ENCODE measurements around the gene DGKH. TPM values are rescaled to one million over a fixed set of nuclear protein-coding genes. Genes with fewer than 3 reads are reported as not detected.
"Not testable (repeated sequence)": the region's sequence is repeated elsewhere in the genome, so short reads cannot be mapped to it uniquely, and the experiment has no call there.

Gene DGKH
- total RNA-seq, 1 experiment from 2014 or later = 9.3 TPM

GRCh38 chr13:42065414-42065813, 17.0 kb downstream of the DGKH start:
- H3K9me2 ChIP-seq (ENCODE audit: insufficient read depth) = no peaks in the 10 kb centered on the region
- BruUV-seq (replicated peaks) = no TSS peak
- no peaks in the 10 kb centered on the region for H3F3A ChIP-seq (ENCODE audit: insufficient read depth, low read depth)
- no peak for DNase-seq
- CTCF ChIA-PET = no interaction called here
- H2AFZ ChIP-seq = no peak overlapping the region
- no peaks in the 10 kb centered on the region for H3K27me3 ChIP-seq (ENCODE audit: insufficient read depth, low read depth)
- no peaks in the 10 kb centered on the region for H3K36me3 ChIP-seq (ENCODE audit: low read depth)
- no peak overlapping the region for H3K27ac ChIP-seq
- no peak overlapping the region for H3K4me2 ChIP-seq
- H4K20me1 ChIP-seq (ENCODE audit: insufficient read depth) = no peaks in the 10 kb centered on the region; the same call in 1 of the 2 replicates
- no peak overlapping the region for H3K4me3 ChIP-seq
- H3K79me2 ChIP-seq (ENCODE audit: low read depth) = no peaks in the 10 kb centered on the region
- no peaks in the 10 kb centered on the region for H3K4me1 ChIP-seq (replicated peaks; ENCODE audit: insufficient read depth)
- no peaks in the 10 kb centered on the region for H3K9me3 ChIP-seq (ENCODE audit: insufficient read depth, low read depth)
- POLR2A ChIA-PET (ENCODE audit: unreplicated experiment) = no interaction called here
- intact Hi-C loops (cut with micrococcal nuclease; ENCODE audit: unreplicated experiment) = no loop called here
- TF ChIP-seq EZH2 (IDR thresholded peaks at IDR 0.05; ENCODE audit: low read depth) (no peak), CTCF (conservative IDR thresholded peaks at IDR 0.05) (no peak)

- no peaks in the 10 kb centered on the region for H3K36me3 ChIP-seq (ENCODE audit: low read depth)
- H3K9me3 ChIP-seq (ENCODE audit: insufficient read depth, low read depth) = no peaks in the 10 kb centered on the region
- H3F3A ChIP-seq (ENCODE audit: insufficient read depth, low read depth) = no peaks in the 10 kb centered on the region
- CTCF ChIA-PET = no interaction called here
- POLR2A ChIA-PET (ENCODE audit: unreplicated experiment) = no interaction called here
- BruUV-seq (replicated peaks) = no TSS peak
- no peak overlapping the region for H3K4me3 ChIP-seq
- no peak overlapping the region for H3K4me2 ChIP-seq
- H3K79me2 ChIP-seq (ENCODE audit: low read depth) = no peaks in the 10 kb centered on the region
- intact Hi-C loops (cut with micrococcal nuclease; ENCODE audit: unreplicated experiment) = no loop called here
- no peaks in the 10 kb centered on the region for H3K27me3 ChIP-seq (ENCODE audit: insufficient read depth, low read depth)
- TF ChIP-seq EZH2 (IDR thresholded peaks at IDR 0.05; ENCODE audit: low read depth) (no peak), CTCF (conservative IDR thresholded peaks at IDR 0.05) (no peak)
- no peak overlapping the region for H2AFZ ChIP-seq
- no peak overlapping the region for H3K27ac ChIP-seq
- no peaks in the 10 kb centered on the region for H3K9me2 ChIP-seq (ENCODE audit: insufficient read depth)
- H4K20me1 ChIP-seq (ENCODE audit: insufficient read depth) = no peaks in the 10 kb centered on the region; the same call in 1 of the 2 replicates
- H3K4me1 ChIP-seq (replicated peaks; ENCODE audit: insufficient read depth) = no peaks in the 10 kb centered on the region
- DNase-seq = no peak
Observed at GRCh38 chr13:42066542-42066941, 18.1 kb downstream of the DGKH start.

- Histone ChIP-seq H3K27me3 (ENCODE audit: insufficient read depth, low read depth) (no peaks in the 10 kb centered on the region), H3K9me3 (ENCODE audit: insufficient read depth, low read depth) (no peaks in the 10 kb centered on the region), H3K79me2 (ENCODE audit: low read depth) (no peaks in the 10 kb centered on the region), H3K4me2 (no peak overlapping the region), H4K20me1 (ENCODE audit: insufficient read depth) (no peaks in the 10 kb centered on the region; the same call in 1 of the 2 replicates), H2AFZ (no peak overlapping the region), H3K9me2 (ENCODE audit: insufficient read depth) (no peaks in the 10 kb centered on the region), H3K36me3 (ENCODE audit: low read depth) (no peaks in the 10 kb centered on the region), H3F3A (ENCODE audit: insufficient read depth, low read depth) (no peaks in the 10 kb centered on the region), H3K4me1 (replicated peaks; ENCODE audit: insufficient read depth) (no peaks in the 10 kb centered on the region), H3K27ac (no peak overlapping the region), H3K4me3 (no peak overlapping the region)
- ChIA-PET POLR2A (ENCODE audit: unreplicated experiment) (no interaction called here), CTCF (no interaction called here)
- no peak for DNase-seq
- TF ChIP-seq CTCF (conservative IDR thresholded peaks at IDR 0.05) = no peak
- no peak for TF ChIP-seq EZH2 (IDR thresholded peaks at IDR 0.05; ENCODE audit: low read depth)
- BruUV-seq (replicated peaks) = no TSS peak
- intact Hi-C loops (cut with micrococcal nuclease; ENCODE audit: unreplicated experiment) = no loop called here
Observed at GRCh38 chr13:42068886-42069285, 20.4 kb downstream of the DGKH start.

- H4K20me1 ChIP-seq (ENCODE audit: insufficient read depth); H3K4me2 ChIP-seq; H3K79me2 ChIP-seq (ENCODE audit: low read depth); H3K27ac ChIP-seq; H3K4me3 ChIP-seq; BruUV-seq (replicated peaks); DNase-seq; H3K9me3 ChIP-seq (ENCODE audit: insufficient read depth, low read depth); H3K36me3 ChIP-seq (ENCODE audit: low read depth); intact Hi-C loops (cut with micrococcal nuclease; ENCODE audit: unreplicated experiment); H3K27me3 ChIP-seq (ENCODE audit: insufficient read depth, low read depth); H3K4me1 ChIP-seq (replicated peaks; ENCODE audit: insufficient read depth); H3K9me2 ChIP-seq (ENCODE audit: insufficient read depth); H2AFZ ChIP-seq; CTCF ChIA-PET; H3F3A ChIP-seq (ENCODE audit: insufficient read depth, low read depth); POLR2A ChIA-PET (ENCODE audit: unreplicated experiment): not testable (repeated sequence)
Observed at GRCh38 chr13:42070599-42070998, 22.2 kb downstream of the DGKH start.

GRCh38 chr13:42071179-42071578, 22.7 kb downstream of the DGKH start:
- H3K27ac ChIP-seq; H3K4me1 ChIP-seq (replicated peaks; ENCODE audit: insufficient read depth); BruUV-seq (replicated peaks); H3K4me2 ChIP-seq; H3K36me3 ChIP-seq (ENCODE audit: low read depth); H2AFZ ChIP-seq; H3K79me2 ChIP-seq (ENCODE audit: low read depth); intact Hi-C loops (cut with micrococcal nuclease; ENCODE audit: unreplicated experiment); H3K9me3 ChIP-seq (ENCODE audit: insufficient read depth, low read depth); H3K9me2 ChIP-seq (ENCODE audit: insufficient read depth); H3K4me3 ChIP-seq; H4K20me1 ChIP-seq (ENCODE audit: insufficient read depth); DNase-seq; H3F3A ChIP-seq (ENCODE audit: insufficient read depth, low read depth); CTCF ChIA-PET; H3K27me3 ChIP-seq (ENCODE audit: insufficient read depth, low read depth); POLR2A ChIA-PET (ENCODE audit: unreplicated experiment): not testable (repeated sequence)

Measured in PC-9 (cell line).